ENCODE measurements around the gene SNX25.

DNA sequence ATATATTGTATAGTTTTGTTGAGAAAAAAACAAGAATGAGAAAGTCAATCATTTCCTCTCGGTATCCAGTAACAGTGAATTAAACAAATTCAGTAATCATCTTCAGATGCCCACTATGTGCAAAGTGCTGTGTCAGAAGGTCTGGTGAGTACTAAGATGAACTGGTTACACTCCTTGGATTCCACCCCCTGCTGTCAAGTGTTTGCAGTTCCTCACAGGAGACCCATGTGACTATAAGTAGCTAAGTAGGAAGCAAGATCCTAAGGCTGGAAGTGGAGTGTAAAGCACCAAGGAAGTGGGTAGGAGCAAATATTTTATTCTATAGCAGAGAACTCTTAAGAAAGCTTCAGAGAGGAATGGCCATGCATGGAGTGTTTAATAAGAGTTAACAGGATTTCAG, 73.6 kb downstream of the SNX25 start:
- no peak for TF ChIP-seq FOXA1 (IDR thresholded peaks at IDR 0.05)
- no peak for TF ChIP-seq FOXM1 (IDR thresholded peaks at IDR 0.05; ENCODE audit: borderline replicate concordance)
- no peak for TF ChIP-seq L3MBTL2 (conservative IDR thresholded peaks at IDR 0.05)
- no peak for TF ChIP-seq SP1 (IDR thresholded peaks at IDR 0.05)

All from HEK293T (cell line).